Epithelial cell of proximal tubule (primary cell): ENCODE data around the gene PRKRA. TPM values are rescaled to one million over a fixed set of nuclear protein-coding genes. Genes with fewer than 3 reads are reported as not detected.

ENCODE experiments used
- DNase-seq: peaks from one replicate; pipeline ENCODE4 v3.0.0-alpha.2; 2011; ENCODE audit warnings: low read depth
- H3K4me3 ChIP-seq: 2 replicates; pipeline ENCODE4 v1.5.1; 2011; ENCODE audit warnings: low read depth, mild to moderate bottlenecking, low read length
- CTCF ChIP-seq: conservative IDR thresholded peaks from 2 replicates; pipeline ENCODE4 v1.5.1; 2012; ENCODE audit warnings: low read depth, mild to moderate bottlenecking, low read length
- total RNA-seq: library from RNA; depleted of rRNA; stranded (reverse); fragments of >200 nt; gene quantifications from 2 replicates; pipeline ENCODE4 v1.2.3, GENCODE V29; 2015

Gene PRKRA
- total RNA-seq, 1 donor from 2014 or later: 53.7 TPM

- no peak for TF ChIP-seq CTCF
- H3K4me3 ChIP-seq: no peak overlapping the region
- no peak for DNase-seq
Observed at GRCh38 chr2:178448968-178449661, 1.9 kb downstream of the PRKRA start.

- H3K4me3 ChIP-seq: no peak overlapping the region
- TF ChIP-seq CTCF: no peak
- DNase-seq: no peak
Observed at GRCh38 chr2:178441426-178441825, 9.5 kb downstream of the PRKRA start.

GRCh38 chr2:178436662-178437061, 14.3 kb downstream of the PRKRA start:
- no peak for TF ChIP-seq CTCF
- no peak for DNase-seq
- no peak overlapping the region for H3K4me3 ChIP-seq

- no peak overlapping the region for H3K4me3 ChIP-seq
- no peak for TF ChIP-seq CTCF
Observed at GRCh38 chr2:178429336-178429735, 21.6 kb downstream of the PRKRA start.

GRCh38 chr2:178428396-178428806, 22.6 kb downstream of the PRKRA start:
- no peak for DNase-seq
- no peak for TF ChIP-seq CTCF
- no peak overlapping the region for H3K4me3 ChIP-seq

More at GRCh38 chr2:178429336-178429735, 21.6 kb downstream of the PRKRA start:
- no peak for DNase-seq

- no peak overlapping the region for H3K4me3 ChIP-seq
- DNase-seq: no peak
- no peak for TF ChIP-seq CTCF
Observed at GRCh38 chr2:178427458-178427857, 23.5 kb downstream of the PRKRA start.

GRCh38 chr2:178426388-178426787, 24.6 kb downstream of the PRKRA start:
- no peak overlapping the region for H3K4me3 ChIP-seq
- no peak for TF ChIP-seq CTCF
- no peak for DNase-seq
